ENCODE results near the gene EPAS1. TPM values are rescaled to one million over a fixed set of nuclear protein-coding genes. Genes with fewer than 3 reads are reported as not detected.

The EPAS1 gene
- total RNA-seq, 1 donor from 2014 or later: 19.4 TPM

- DNase-seq: no peak
- intact Hi-C loops (cut with micrococcal nuclease): loop anchor here (1.0 kb wide), 1 partner anchor 8 kb away; no protein-coding TSS in a partner anchor
- H3K36me3 Mint-ChIP-seq (ENCODE audit: low read depth): peaks cover 7% of the 10 kb centered on the region
- H3K4me3 Mint-ChIP-seq: no peak overlapping the region
- peaks cover 51% of the 10 kb centered on the region for H3K4me1 Mint-ChIP-seq
- peaks cover 6% of the 10 kb centered on the region for H3K9me3 Mint-ChIP-seq
- no peak overlapping the region for H3K27ac Mint-ChIP-seq
- H3K27me3 Mint-ChIP-seq: peaks cover 76% of the 10 kb centered on the region
Observed at GRCh38 chr2:46300406-46300832, 3.2 kb downstream of the EPAS1 start.

- peaks cover 48% of the 10 kb centered on the region for H3K4me1 Mint-ChIP-seq
- no peak overlapping the region for H3K4me3 Mint-ChIP-seq
- H3K27ac Mint-ChIP-seq: no peak overlapping the region
- peaks cover 74% of the 10 kb centered on the region for H3K27me3 Mint-ChIP-seq
- peaks cover 7% of the 10 kb centered on the region for H3K9me3 Mint-ChIP-seq
- H3K36me3 Mint-ChIP-seq (ENCODE audit: low read depth): peaks cover 7% of the 10 kb centered on the region
- intact Hi-C loops (cut with micrococcal nuclease): no loop called here
- DNase-seq: no peak
Observed at GRCh38 chr2:46302005-46302695, 4.9 kb downstream of the EPAS1 start.

DNA sequence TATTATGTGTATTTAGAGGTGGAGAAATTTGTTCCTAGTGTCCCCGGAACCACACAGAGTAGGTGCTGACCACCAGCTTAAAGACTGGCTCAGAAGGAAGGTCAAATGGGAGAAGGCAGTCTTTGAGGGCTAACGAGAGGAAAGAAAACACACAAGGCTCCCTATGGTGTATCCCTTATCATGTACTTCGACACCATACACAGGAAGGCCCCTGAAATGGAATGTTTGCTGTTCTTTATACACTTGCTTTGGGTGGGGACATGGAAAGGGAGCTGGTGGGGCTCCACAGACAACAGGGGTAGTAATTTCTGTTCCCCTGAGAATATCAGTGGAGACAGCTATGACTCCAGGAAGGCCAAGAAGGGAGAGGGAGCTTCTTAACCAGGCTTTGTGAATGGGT, 6.0 kb downstream of the EPAS1 start:
- Mint-ChIP-seq H3K9me3 (peaks cover 7% of the 10 kb centered on the region), H3K4me1 (peaks cover 44% of the 10 kb centered on the region), H3K27me3 (peaks cover 74% of the 10 kb centered on the region), H3K36me3 (ENCODE audit: low read depth) (peaks cover 8% of the 10 kb centered on the region), H3K27ac (no peak overlapping the region), H3K4me3 (no peak overlapping the region)
- no peak for DNase-seq
- intact Hi-C loops (cut with micrococcal nuclease): no loop called here

- Mint-ChIP-seq H3K27me3 (peaks cover 73% of the 10 kb centered on the region), H3K4me1 (peaks cover 41% of the 10 kb centered on the region)
Observed at GRCh38 chr2:46303822-46304221, 6.6 kb downstream of the EPAS1 start.

DNA sequence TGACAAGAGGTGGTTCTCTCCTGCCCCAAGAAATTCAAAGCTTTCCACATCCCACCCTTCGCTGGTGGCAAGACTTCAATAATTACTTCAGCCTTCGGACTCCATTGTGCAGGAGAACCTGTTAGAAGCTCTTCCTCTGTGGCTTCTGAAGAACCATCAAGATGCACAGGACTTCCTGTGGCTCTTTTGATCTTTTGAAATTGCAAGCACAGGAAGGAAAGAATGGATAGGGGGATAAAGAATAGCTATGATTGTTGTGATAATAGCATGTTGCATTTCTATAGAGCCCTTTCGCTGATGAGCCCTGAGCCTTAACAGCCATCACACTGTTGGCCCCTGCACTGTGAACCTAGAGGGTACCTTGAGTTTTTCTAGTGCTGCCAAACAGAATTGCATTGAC, 7.4 kb downstream of the EPAS1 start:
- Mint-ChIP-seq H3K4me3 (peak overlapping the region; percentile 56), H3K27me3 (peaks cover 71% of the 10 kb centered on the region), H3K36me3 (ENCODE audit: low read depth) (peaks cover 8% of the 10 kb centered on the region), H3K4me1 (peaks cover 33% of the 10 kb centered on the region), H3K9me3 (peaks cover 11% of the 10 kb centered on the region), H3K27ac (peak overlapping the region; percentile 38)
- peak; percentile 78 for DNase-seq
- intact Hi-C loops (cut with micrococcal nuclease): no loop called here

More at GRCh38 chr2:46303822-46304221, 6.6 kb downstream of the EPAS1 start:
- intact Hi-C loops (cut with micrococcal nuclease): no loop called here
- DNase-seq: no peak
- H3K9me3 Mint-ChIP-seq: peaks cover 7% of the 10 kb centered on the region
- peaks cover 8% of the 10 kb centered on the region for H3K36me3 Mint-ChIP-seq (ENCODE audit: low read depth)
- H3K27ac Mint-ChIP-seq: no peak overlapping the region
- no peak overlapping the region for H3K4me3 Mint-ChIP-seq

DNA sequence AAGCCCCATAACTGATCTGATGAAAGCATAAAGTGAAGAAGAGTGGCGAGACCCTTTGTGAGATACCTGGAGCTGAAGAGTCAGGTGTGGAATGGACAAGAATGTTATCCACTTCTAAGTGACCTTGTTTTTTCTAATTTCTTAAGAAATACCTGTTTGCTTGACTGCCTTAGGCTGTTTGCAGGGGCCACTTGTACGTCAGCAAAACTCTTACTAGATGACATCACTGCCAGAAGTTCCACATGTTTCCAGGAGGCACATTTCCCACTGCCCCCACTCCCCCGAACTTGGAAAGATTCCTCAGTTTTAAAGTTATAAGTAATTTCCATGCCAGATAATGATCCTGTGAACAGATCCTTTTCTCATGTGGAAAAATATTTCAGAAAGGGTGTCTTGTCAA, 8.0 kb downstream of the EPAS1 start:
- intact Hi-C loops (cut with micrococcal nuclease): no loop called here
- no peak for DNase-seq
- Mint-ChIP-seq H3K4me1 (peaks cover 29% of the 10 kb centered on the region), H3K27me3 (peaks cover 67% of the 10 kb centered on the region), H3K4me3 (peak overlapping the region; percentile 56), H3K27ac (peak overlapping the region; percentile 38), H3K36me3 (ENCODE audit: low read depth) (peaks cover 8% of the 10 kb centered on the region), H3K9me3 (peaks cover 12% of the 10 kb centered on the region)

GRCh38 chr2:46305767-46306166, 8.6 kb downstream of the EPAS1 start:
- intact Hi-C loops (cut with micrococcal nuclease): no loop called here
- Mint-ChIP-seq H3K36me3 (ENCODE audit: low read depth) (peaks cover 8% of the 10 kb centered on the region), H3K4me1 (peaks cover 29% of the 10 kb centered on the region), H3K9me3 (peaks cover 15% of the 10 kb centered on the region), H3K27ac (no peak overlapping the region), H3K4me3 (no peak overlapping the region), H3K27me3 (peaks cover 65% of the 10 kb centered on the region)
- no peak for DNase-seq

GRCh38 chr2:46306330-46306751, 9.1 kb downstream of the EPAS1 start:
- Mint-ChIP-seq H3K4me3 (no peak overlapping the region), H3K27ac (no peak overlapping the region), H3K9me3 (peaks cover 15% of the 10 kb centered on the region), H3K27me3 (peaks cover 63% of the 10 kb centered on the region), H3K36me3 (ENCODE audit: low read depth) (peaks cover 8% of the 10 kb centered on the region), H3K4me1 (peaks cover 31% of the 10 kb centered on the region)
- intact Hi-C loops (cut with micrococcal nuclease): no loop called here
- no peak for DNase-seq

DNA sequence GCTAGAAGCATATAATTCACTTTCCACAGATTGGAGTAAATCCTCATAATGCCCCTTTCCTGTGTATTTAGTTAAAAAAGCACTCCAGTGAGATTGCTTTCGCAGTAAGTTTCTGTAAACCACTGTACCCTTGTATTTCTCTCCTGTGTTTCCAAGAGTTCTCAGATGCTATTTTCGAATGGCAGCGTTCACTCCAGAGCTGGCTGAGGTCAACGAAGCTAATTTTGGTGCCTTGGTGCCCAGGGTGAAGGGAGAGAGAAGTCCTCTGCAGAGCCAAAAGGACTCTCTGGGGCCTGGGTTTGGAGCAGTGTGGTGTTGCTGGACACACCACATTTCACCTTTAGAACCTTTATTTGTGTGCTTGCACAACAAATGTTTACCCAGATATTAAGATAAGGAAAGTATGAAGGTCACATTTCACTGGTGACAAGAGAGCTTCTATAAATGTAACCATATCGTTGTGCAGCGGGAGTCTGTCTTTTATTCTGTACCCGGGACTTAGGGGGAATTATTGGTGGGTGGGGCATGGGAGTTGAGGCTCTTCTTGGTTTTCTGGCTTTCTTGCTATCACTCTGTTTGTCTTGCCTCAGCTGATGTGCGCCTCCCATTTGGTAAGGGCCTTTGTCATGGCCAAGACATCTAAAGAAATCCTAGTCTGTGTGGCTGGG, 9.9 kb downstream of the EPAS1 start:
- peaks cover 65% of the 10 kb centered on the region for H3K27me3 Mint-ChIP-seq
- DNase-seq: no peak
- peaks cover 8% of the 10 kb centered on the region for H3K36me3 Mint-ChIP-seq (ENCODE audit: low read depth)
- intact Hi-C loops (cut with micrococcal nuclease): no loop called here
- H3K9me3 Mint-ChIP-seq: peaks cover 15% of the 10 kb centered on the region
- no peak overlapping the region for H3K4me3 Mint-ChIP-seq
- peaks cover 31% of the 10 kb centered on the region for H3K4me1 Mint-ChIP-seq
- no peak overlapping the region for H3K27ac Mint-ChIP-seq

- Mint-ChIP-seq H3K36me3 (ENCODE audit: low read depth) (peaks cover 8% of the 10 kb centered on the region), H3K27ac (no peak overlapping the region), H3K27me3 (peaks cover 59% of the 10 kb centered on the region), H3K4me3 (no peak overlapping the region), H3K4me1 (peaks cover 26% of the 10 kb centered on the region), H3K9me3 (peaks cover 15% of the 10 kb centered on the region)
- no peak for DNase-seq
- intact Hi-C loops (cut with micrococcal nuclease): loop anchor here (1.0 kb wide), 1 partner anchor 8 kb away; no protein-coding TSS in a partner anchor
Observed at GRCh38 chr2:46308081-46308480, 10.9 kb downstream of the EPAS1 start.

DNA sequence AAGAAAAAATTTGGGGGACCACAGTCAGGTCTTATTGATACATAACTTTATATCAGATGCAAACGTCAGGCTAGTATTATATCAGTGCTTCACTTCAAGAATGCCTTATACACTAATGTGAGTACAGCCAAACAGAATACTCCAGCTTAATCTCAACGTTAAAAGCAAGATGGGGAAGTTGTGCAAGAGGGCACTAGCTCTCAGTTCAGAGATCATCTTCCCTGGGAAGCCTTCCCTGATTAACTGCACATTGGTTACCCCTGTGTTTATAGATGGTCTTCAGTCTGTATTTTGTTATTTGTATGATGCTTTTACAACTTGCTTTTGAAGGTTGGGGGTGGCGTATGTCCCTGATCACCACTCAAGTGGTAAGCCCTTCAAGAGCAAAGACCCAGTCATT, 11.4 kb downstream of the EPAS1 start:
- DNase-seq: no peak
- H3K27ac Mint-ChIP-seq: no peak overlapping the region
- H3K27me3 Mint-ChIP-seq: peaks cover 54% of the 10 kb centered on the region
- H3K4me1 Mint-ChIP-seq: peaks cover 21% of the 10 kb centered on the region
- H3K9me3 Mint-ChIP-seq: peaks cover 15% of the 10 kb centered on the region
- peaks cover 8% of the 10 kb centered on the region for H3K36me3 Mint-ChIP-seq (ENCODE audit: low read depth)
- H3K4me3 Mint-ChIP-seq: no peak overlapping the region
- intact Hi-C loops (cut with micrococcal nuclease): loop anchor here (1.0 kb wide), 1 partner anchor 8 kb away; no protein-coding TSS in a partner anchor

GRCh38 chr2:46309052-46309953, 12.1 kb downstream of the EPAS1 start:
- Mint-ChIP-seq H3K4me3 (no peak overlapping the region), H3K4me1 (peaks cover 14% of the 10 kb centered on the region), H3K27me3 (peaks cover 52% of the 10 kb centered on the region), H3K27ac (no peak overlapping the region), H3K9me3 (peaks cover 15% of the 10 kb centered on the region), H3K36me3 (ENCODE audit: low read depth) (peaks cover 8% of the 10 kb centered on the region)
- no peak for DNase-seq
- intact Hi-C loops (cut with micrococcal nuclease): no loop called here

- DNase-seq: no peak
- Mint-ChIP-seq H3K4me1 (peaks cover 6% of the 10 kb centered on the region), H3K36me3 (ENCODE audit: low read depth) (peaks cover 3% of the 10 kb centered on the region), H3K4me3 (no peak overlapping the region), H3K9me3 (peaks cover 9% of the 10 kb centered on the region), H3K27me3 (peaks cover 45% of the 10 kb centered on the region), H3K27ac (no peak overlapping the region)
- intact Hi-C loops (cut with micrococcal nuclease): no loop called here
Observed at GRCh38 chr2:46310446-46310845, 13.2 kb downstream of the EPAS1 start.

Measured in activated CD4-positive, alpha-beta T cell treated with anti-CD3 and anti-CD28 coated beads, Interleukin-2, amount 10 ng/mL, durations not matched to agents 24 days and 14 days (primary cell).